Activated CD4-positive, alpha-beta T cell treated with anti-CD3 and anti-CD28 coated beads for 48 hours (primary cell): ENCODE data around the gene MRPL23.

Experiments used
- DNase-seq: peaks from one replicate; pipeline ENCODE4 v3.0.0-alpha.2; 2020

MRPL23 gene

GRCh38 chr11:1998290-1998689 is 51.2 kb downstream of the MRPL23 start:
- no peak for DNase-seq

GRCh38 chr11:1998861-1999260 is 51.7 kb downstream of the MRPL23 start:
- no peak for DNase-seq

- DNase-seq = no peak
These were observed 55.1 kb downstream of the MRPL23 start for GRCh38 chr11:2002042-2002776.

- no peak for DNase-seq
These were observed 55.7 kb downstream of the MRPL23 start for GRCh38 chr11:2002807-2003206.

- no peak for DNase-seq
These were observed 57.3 kb downstream of the MRPL23 start for GRCh38 chr11:2004466-2004865.
